Neuron (in vitro differentiated cells): Measurements from ENCODE around the gene RHBDD3.

Experiments used
- H2AFZ ChIP-seq: one replicate; pipeline ENCODE4 v1.6.1; 2013; ENCODE audit warnings: low read depth, mild to moderate bottlenecking, inconsistent platforms, low read length, moderate library complexity
- H3K27me3 ChIP-seq: one replicate; pipeline ENCODE4 v1.6.1; 2013; ENCODE audit warnings: low read length; ENCODE audit not compliant: insufficient read depth
- H3K36me3 ChIP-seq: one replicate; pipeline ENCODE4 v1.6.1; 2013; ENCODE audit warnings: low read length; ENCODE audit not compliant: insufficient read depth
- H3K4me1 ChIP-seq: one replicate; pipeline ENCODE4 v1.6.1; 2013; ENCODE audit warnings: low read length; ENCODE audit not compliant: insufficient read depth
- H3K4me3 ChIP-seq: 2 replicates; pipeline ENCODE4 v1.5.1; 2013; ENCODE audit warnings: mild to moderate bottlenecking, low read length, moderate library complexity
- H3K9me3 ChIP-seq: one replicate; pipeline ENCODE4 v1.6.1; 2013; ENCODE audit warnings: low read length

RHBDD3 gene

DNA sequence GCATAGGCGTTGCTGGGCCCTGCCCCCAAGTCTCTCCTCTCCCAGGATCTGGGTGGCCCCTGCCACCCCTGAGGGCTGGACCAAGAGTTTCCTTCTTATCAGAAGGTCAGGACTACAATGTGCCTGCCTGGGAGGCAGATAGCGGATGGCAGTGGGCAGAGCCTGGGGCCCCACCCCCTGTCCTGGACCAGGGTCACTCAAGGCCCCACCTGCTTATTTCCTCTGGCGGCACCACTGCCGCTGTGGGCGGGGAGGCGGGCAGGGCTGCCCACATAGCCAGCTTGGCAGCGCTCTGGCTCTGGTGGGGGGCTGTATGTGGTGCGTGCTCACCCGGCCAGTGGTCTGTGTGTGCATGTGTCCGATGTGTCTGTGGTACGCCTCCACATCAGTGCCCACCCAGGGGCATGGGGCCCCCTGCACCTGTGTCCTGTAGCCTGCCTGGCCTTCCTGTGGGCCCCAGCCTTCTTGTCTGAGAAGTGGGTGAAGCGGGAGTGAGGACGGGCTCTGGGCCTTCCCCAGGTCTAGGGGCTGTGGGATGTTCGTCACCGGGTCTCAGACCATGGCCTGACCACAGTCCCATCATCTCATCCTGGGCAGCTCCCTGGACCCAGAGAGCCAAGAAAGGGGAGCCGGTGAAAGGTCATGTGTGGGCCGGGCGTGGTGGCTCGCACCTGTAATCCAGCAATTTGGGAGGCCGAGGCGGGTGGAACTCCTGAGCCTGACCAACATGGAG, 41.7 kb upstream of the RHBDD3 start:
- Histone ChIP-seq H2AFZ (no peak overlapping the region), H3K4me1 (peaks cover 32% of the 10 kb centered on the region), H3K36me3 (no peaks in the 10 kb centered on the region), H3K9me3 (no peaks in the 10 kb centered on the region), H3K4me3 (no peak overlapping the region), H3K27me3 (peaks cover 15% of the 10 kb centered on the region)

DNA sequence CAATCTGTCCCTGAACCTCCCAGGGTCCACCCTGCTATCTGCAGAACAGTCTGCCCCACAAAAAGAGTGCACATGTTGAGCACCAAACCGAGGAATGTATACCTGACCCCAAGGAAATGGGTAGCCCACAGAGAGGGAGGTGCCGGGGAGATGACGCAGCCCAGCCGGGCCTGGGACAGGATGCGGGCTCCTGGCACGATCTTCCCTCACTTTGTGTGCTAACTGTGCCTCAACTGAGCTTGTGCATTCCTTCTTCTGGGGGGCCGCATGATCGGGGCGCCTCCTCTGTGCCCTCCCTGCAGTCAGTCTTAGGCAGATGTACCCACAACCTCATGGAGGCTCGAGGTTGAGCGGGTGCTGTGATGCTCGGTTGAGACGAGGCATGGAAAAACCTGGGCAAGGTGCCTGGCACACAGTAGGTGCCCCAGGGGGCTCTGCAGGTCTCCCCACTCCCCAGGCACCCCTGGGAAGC, 41.0 kb upstream of the RHBDD3 start:
- Histone ChIP-seq H3K36me3 (no peaks in the 10 kb centered on the region), H3K27me3 (peaks cover 8% of the 10 kb centered on the region), H3K4me3 (no peak overlapping the region), H3K9me3 (no peaks in the 10 kb centered on the region), H3K4me1 (peaks cover 32% of the 10 kb centered on the region), H2AFZ (no peak overlapping the region)

DNA sequence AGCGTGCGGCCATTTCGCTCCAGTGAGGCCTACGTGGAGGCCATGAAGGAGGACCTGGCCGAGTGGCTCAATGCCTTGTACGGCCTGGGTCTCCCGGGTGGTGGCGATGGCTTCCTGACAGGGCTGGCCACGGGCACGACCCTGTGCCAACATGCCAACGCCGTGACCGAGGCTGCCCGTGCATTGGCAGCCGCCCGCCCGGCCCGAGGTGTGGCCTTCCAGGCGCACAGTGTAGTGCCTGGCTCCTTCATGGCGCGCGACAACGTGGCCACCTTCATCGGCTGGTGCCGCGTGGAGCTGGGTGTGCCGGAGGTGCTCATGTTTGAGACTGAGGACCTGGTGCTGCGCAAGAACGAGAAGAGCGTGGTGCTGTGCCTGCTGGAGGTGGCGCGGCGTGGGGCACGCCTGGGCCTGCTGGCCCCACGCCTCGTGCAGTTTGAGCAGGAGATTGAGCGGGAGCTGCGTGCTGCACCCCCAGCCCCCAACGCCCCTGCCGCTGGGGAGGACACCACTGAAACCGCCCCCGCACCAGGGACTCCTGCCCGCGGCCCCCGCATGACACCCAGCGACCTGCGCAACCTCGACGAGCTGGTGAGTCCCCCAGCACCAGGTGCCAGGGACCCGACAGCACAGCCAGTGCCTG, 40.5 kb upstream of the RHBDD3 start:
- Histone ChIP-seq H3K36me3 (no peaks in the 10 kb centered on the region), H3K9me3 (no peaks in the 10 kb centered on the region), H3K27me3 (peaks cover 3% of the 10 kb centered on the region), H3K4me1 (peaks cover 32% of the 10 kb centered on the region), H3K4me3 (no peak overlapping the region), H2AFZ (no peak overlapping the region)

DNA sequence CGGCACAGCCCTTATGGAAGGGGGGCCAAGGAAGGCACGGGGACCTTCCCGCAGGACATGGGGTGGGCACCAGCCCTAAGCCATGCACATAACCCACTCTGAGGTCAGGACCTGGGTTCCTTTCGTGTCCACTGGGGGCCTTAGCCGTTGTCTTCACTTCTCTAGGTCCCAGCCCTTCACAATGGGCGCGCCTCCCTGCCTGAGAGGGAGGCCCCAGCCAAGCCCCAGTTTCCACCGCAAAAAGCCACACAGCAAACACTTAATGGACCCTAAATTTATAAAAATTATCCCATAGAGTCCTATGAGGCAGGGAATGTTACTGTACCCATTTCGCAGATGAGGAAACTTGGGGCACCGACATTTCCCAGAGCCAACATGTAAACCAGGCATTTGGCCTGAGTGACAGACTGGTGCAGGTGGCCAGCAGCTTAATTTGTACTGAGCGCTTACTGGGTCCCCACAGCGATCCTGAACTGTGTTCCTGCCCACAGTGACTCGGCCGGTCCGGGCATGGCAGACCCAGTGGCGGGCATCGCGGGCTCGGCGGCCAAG, 39.9 kb upstream of the RHBDD3 start:
- Histone ChIP-seq H3K4me1 (peaks cover 32% of the 10 kb centered on the region), H3K9me3 (no peaks in the 10 kb centered on the region), H3K36me3 (no peaks in the 10 kb centered on the region), H2AFZ (no peak overlapping the region), H3K4me3 (peak overlapping the region; percentile 66), H3K27me3 (no peaks in the 10 kb centered on the region)

DNA sequence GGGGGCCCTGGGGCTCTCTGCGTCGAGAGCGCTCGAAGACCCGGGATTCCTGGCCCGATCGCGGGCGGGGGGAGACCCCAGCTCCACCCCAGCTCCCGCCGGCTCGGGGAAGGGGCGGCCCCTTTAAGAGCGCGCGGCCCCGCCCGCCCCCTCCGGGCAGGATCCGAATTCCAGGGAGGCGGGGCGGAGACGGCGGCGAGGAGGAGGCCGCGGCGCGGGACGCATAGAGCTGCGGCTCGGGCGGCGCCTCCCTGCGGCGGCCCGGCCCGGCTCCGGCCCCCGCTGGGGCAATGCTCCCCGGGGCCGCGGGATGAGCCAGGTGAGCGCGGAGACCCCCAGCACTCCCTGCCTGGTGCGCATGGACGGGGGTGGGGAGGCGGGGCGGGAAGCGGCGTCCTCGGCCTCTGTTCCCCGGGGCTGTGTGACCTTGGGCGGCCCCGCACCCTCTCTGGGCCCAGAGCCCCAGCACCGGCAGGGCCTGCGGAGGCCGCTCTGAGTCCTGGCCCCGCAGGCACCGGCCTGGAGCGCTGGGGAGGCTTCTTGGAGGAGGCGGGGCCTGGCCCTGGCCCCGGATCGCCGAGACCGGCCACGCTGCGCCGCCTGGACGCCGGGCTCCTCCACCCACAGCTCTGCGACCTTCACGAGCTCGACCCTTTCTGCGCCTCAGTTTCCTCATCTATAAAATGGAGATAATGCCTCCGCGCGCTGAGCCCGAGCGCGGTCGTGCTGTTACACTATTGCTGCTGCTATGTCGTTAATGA, 39.2 kb upstream of the RHBDD3 start:
- Histone ChIP-seq H3K4me3 (peak overlapping the region; percentile 66), H3K4me1 (peaks cover 32% of the 10 kb centered on the region), H2AFZ (peak overlapping the region; percentile 99), H3K36me3 (no peaks in the 10 kb centered on the region), H3K27me3 (no peaks in the 10 kb centered on the region), H3K9me3 (no peaks in the 10 kb centered on the region)

DNA sequence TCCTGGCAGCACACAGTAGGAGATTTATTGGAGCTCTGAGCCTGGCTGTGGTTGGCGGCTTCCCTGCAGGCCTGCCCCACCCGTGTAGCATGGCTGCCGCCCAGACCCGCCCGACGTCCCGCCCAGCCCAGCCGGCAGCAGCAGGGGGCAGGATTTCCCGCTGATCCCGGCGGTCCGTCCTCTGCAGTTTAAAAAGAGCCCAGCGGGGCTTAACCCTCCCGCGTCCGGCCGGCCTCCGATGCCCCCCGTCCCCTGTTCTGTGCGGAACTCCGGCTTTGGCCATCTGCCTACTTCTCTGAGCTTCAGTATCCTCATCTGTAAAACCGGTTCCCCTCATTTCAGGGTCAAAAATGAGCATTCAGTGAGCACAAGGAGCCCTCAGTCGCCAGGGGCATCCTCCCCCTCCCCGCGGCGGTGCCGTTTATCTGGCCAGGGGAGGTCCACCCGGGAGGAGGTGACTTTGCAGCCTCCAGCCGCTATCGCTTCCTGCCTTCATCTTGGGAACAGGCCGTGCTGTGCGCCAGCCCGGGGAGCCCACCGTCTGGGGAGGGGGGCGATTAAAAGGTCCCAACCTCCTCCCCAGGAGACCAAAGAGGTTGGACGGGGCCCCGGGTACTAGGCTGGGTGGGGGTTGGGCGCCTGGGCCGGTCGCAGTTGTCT, 38.5 kb upstream of the RHBDD3 start, which contains the start of gene GAS2L1:
Gene GAS2L1 (plus strand): TSS at position 476 of the 660 bp plus-strand sequence. CDS start 1,456 bp downstream, outside the sequence.
- H3K36me3 ChIP-seq, result no peaks in the 10 kb centered on the region
- peaks cover 25% of the 10 kb centered on the region for H3K4me1 ChIP-seq
- H2AFZ ChIP-seq, result peak within 1 kb of the TSS; percentile 99
- H3K4me3 ChIP-seq, result peak within 1 kb of the TSS; percentile 66
- no peaks in the 10 kb centered on the region for H3K27me3 ChIP-seq
- H3K9me3 ChIP-seq, result no peaks in the 10 kb centered on the region

DNA sequence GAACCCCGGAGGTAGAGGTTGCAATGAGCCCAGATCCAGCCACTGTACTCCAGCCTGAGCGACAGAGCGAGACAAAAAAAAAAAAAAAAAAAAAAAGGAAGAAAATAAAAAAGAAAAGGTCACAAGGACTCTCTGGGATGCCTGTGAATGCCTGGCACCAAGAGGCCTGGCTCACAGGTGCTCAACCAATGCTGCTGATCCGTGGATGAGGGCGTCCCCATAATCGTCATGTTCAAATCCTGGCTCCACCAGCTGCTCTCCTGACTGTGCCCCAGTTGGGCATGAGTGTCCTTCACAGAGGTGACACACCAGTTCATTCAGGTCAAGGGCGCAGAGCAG, 38.0 kb upstream of the RHBDD3 start:
- Histone ChIP-seq H2AFZ (no peak overlapping the region), H3K9me3 (no peaks in the 10 kb centered on the region), H3K4me1 (peaks cover 20% of the 10 kb centered on the region), H3K27me3 (no peaks in the 10 kb centered on the region), H3K4me3 (peak overlapping the region; percentile 66), H3K36me3 (peaks cover 5% of the 10 kb centered on the region)

DNA sequence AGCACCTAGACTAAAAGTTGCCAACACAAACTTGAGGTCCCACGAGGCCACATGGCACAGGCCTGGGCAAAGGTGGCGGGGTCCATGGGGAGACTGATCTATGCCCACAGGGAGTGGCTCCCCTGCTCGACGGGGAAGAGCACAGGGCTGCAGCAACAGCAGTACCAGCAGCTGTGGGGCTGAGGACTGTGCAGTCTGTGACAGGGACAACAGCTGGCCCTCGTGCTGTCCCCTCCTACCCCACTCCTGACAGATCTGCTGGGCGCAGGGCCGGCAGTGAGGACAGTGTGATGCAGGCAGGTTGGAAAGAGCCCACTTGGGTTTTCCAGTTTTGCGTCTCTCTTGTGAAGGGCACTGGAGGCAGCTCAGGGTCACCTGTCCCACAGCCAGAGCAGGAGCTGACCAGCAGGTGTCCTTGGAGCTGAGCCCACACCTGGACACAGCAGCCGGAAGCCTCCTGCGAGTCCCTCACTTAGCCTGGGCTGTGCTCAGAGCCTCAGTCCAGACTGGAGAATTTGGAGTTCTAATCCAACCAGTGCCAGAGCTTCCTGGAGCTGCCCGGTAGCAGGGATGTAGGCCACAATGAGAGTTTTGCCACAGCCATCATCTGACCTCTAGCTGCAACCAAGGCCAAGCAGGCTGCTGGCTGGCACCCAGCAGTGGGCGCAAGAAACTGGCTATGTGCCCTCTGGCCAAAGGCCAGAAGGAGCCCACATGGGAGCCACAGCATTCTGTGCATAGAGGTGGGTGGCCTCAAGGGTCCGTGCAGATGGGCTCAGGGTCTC, 35.1 kb upstream of the RHBDD3 start:
- peaks cover 32% of the 10 kb centered on the region for H3K36me3 ChIP-seq
- H3K4me3 ChIP-seq, result no peak overlapping the region
- H3K9me3 ChIP-seq, result no peaks in the 10 kb centered on the region
- H2AFZ ChIP-seq, result no peak overlapping the region
- H3K27me3 ChIP-seq, result no peaks in the 10 kb centered on the region
- peaks cover 11% of the 10 kb centered on the region for H3K4me1 ChIP-seq

DNA sequence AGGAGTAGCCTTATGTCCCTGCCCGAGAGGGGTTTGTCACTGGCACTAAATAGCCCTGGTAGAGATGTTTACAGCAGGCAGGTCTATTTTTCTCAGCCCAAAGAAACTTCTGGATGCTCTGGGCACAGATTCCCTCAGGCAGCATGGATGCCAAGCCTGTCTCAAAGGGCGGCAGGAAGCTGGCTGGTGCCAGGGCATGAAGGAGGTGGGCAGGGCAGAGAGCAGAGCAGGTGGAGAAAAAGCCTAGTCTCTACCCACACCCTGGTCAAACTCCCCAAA, 34.6 kb upstream of the RHBDD3 start:
- no peak overlapping the region for H2AFZ ChIP-seq
- H3K4me3 ChIP-seq, result no peak overlapping the region
- H3K9me3 ChIP-seq, result no peaks in the 10 kb centered on the region

DNA sequence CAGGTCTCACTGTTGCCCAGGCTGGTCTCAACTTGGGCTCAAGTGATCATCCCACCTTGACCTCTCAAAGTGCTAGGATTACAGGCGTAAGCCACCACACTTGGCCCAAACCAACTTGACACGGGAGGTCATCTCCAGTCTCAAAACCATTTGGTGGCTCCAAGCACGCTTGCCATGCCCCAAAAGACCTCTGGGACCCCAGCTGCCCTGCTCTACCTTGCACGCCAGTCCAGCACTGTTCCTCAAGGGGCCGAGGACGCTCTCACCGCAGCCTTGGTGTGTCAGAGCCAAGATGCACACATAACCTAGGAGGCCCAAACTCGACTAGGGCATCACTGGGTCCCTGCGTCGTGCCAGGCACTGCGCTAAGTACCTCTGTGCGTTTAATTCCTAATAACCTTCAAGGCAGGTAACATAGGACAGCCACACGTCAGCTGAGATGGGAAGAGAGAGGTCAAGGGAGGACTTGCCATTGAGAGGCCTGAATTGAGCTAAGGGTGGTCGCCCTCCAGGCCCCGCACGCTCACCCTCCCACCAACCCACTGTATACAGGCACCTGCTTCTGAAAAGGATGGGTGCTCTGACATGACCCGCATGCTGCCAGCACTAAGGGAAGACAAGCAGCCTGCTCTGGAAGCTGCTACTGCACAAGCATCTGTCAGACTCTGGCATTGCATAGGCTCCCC, 34.1 kb upstream of the RHBDD3 start:
- Histone ChIP-seq H3K27me3 (no peaks in the 10 kb centered on the region), H2AFZ (no peak overlapping the region), H3K36me3 (peaks cover 42% of the 10 kb centered on the region), H3K4me3 (no peak overlapping the region), H3K9me3 (no peaks in the 10 kb centered on the region), H3K4me1 (peaks cover 6% of the 10 kb centered on the region)

More for the DNA sequence above, 34.6 kb upstream of the RHBDD3 start:
- Histone ChIP-seq H3K36me3 (peaks cover 38% of the 10 kb centered on the region), H3K4me1 (peaks cover 8% of the 10 kb centered on the region), H3K27me3 (no peaks in the 10 kb centered on the region)

DNA sequence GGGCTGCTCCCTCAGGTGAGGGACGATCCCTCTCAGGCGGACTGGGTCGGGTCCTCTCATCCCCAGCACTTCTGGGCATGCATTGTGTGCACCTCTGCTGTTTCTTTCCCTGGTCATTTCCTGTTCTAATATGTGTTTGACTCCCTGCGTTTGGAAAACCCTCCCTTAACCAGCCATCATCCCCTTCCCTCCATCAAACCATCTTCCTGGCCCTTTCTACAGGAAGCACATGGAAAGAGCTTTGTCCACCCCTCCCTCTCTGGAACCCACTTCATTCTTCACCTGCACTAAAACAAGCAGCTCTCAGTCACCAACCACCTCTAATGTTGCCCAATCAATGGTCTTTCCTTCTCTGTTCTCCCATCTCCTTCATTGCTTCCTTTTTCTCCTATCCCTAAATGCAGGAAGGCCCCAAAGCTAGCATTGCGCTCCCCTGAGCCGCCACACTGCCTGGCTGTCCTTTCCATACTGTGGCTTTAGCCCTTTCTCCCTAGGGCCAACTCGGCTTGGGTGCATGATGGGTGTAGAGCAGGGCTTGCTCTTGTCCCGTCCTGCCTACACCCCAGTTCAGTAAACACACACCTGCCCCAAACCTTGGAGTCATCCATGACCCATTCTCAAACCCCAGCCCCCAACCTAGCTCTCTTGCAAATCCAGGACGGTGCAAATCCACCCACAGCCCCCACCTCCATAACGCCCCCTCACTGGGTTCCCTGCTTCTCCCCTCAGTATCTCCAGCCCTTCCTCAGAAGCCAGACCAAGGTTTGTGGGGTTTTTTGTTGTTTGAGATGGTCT, 33.2 kb upstream of the RHBDD3 start:
- H3K9me3 ChIP-seq, result no peaks in the 10 kb centered on the region
- H3K36me3 ChIP-seq, result peaks cover 51% of the 10 kb centered on the region
- peaks cover 2% of the 10 kb centered on the region for H3K4me1 ChIP-seq
- H3K4me3 ChIP-seq, result no peak overlapping the region
- no peak overlapping the region for H2AFZ ChIP-seq
- H3K27me3 ChIP-seq, result no peaks in the 10 kb centered on the region
